Uterus (tissue), 2 donors: Measurements from ENCODE around the gene BRDT.

Experiments
- CTCF ChIP-seq, 4 experiments: fragments of 200-600 bp in 2 of 4; fragments of 450-650 bp in 2 of 4; sonication (generic) in 2 of 4; IDR thresholded peaks; one replicate each; pipeline ENCODE4 v1.5.1; 2016 to 2019; ENCODE audit warnings: antibody characterized with exemption in 4 of 4, mild to moderate bottlenecking in 2 of 4, moderate library complexity in 1 of 4
- POLR2A ChIP-seq, 2 donors: fragments of 450-650 bp; IDR thresholded peaks; one replicate each; pipeline ENCODE4 v1.6.1; 2016; ENCODE audit warnings: antibody characterized with exemption in 2 of 2, mild to moderate bottlenecking in 1 of 2, moderate library complexity in 1 of 2

DNA sequence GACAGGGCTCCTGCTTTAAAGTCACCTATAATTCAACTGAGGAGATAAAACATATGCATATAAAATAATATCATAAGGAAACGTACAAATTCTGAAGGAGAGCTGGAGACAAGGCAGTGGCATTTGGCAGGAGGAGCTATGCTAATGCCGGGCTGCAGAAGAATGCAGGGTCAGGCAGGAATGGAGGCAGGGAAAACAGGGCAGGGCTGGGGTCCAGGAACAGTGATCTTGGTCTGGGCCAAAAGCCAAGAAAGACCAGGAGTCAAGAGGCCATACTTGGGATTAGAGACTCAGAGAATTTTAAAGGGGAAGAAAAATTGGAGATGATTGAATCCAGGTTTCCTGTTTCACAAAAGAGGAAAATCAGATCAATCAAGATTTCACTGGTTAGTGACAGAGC lies 20.0 kb upstream of the BRDT start:
- TF ChIP-seq CTCF (IDR thresholded peaks at IDR 0.05) (no peak), POLR2A (IDR thresholded peaks at IDR 0.05) (no peak)
